Panc1 (cell line): ENCODE results near the gene ITM2C.

Experiments used
- CTCF ChIP-seq: fragments of 450-650 bp; IDR thresholded peaks from 2 replicates; pipeline ENCODE4 v1.5.1; 2017; ENCODE audit warnings: mild to moderate bottlenecking
- POLR2AphosphoS5 ChIP-seq: IDR thresholded peaks from 2 replicates; pipeline ENCODE4 v1.6.1; 2012; ENCODE audit warnings: mild to moderate bottlenecking, low read depth, low read length, moderate library complexity

GRCh38 chr2:230829959-230830358, 34.8 kb upstream of the ITM2C start:
- TF ChIP-seq CTCF (no peak), POLR2AphosphoS5 (no peak)
